ENCODE data around the gene ACTN4.
A peak's percentile ranks its signal among the peaks of the same experiment; 100 is the strongest.

The ACTN4 gene

GRCh38 chr19:38678217-38678890 lies 30.9 kb downstream of the ACTN4 start:
- DNase-seq (ENCODE audit: low read depth), result no peak

DNA sequence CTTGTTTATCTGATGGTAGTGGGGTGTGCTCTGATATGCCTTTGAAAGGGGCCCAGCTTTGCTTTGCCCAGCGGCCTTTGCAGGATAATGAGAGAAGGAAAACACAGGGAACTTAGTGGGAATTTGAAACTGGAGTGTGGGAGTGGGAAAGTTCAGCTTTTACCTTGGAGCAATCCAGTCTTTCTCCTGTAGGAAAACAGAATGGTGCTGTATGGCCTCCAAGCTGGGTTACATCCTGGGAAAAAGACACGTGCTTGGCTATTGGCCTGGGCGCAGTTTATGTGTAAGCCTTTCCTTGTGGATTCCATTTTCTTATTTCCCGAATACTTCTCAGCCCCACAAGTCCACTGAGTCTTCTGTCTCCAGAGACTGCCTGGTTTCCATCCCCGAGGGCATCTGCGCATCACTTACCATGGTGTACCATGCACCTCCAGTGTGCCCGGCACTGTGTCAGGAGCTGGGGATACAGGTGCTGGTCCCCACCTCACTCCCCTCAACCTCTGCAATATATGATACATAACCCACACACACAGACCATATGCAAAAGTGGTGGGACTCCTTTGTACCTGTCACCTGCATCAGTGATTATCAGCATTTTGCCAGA lies 31.5 kb downstream of the ACTN4 start:
- no peak for DNase-seq (ENCODE audit: low read depth)

GRCh38 chr19:38679839-38680238 lies 32.4 kb downstream of the ACTN4 start:
- DNase-seq (ENCODE audit: low read depth), result no peak

DNA sequence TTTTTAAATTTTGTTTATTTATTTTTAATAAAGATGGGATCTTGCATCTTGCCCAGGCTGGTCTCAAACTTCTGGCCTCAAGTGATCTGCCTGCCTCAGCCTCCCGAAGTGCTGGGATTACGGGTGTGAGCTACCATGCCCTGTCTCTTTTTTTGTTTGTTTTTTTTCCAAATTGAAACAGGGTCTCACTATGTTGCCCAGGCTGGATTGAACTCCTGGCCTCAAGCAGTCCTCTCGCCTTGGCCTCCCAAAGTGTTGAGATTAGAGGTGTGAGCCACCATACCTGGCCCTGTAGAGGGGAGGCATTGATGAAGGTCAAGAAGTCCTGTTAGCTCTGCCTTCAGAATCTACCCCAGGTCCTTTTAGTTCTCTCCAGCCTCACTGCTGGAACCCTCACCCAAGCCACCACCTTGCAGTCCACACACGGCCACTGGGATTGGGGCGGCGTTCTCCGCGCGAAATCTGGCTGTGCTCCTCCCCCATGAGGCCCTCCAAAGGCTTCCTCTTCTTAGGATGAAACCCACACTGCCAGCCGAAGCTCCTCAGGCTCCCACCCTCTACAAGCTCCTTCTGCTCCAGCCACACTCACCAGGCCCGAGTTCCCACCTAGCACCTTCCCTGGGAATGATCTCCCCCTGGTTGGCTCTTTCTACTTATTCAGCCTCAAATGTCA lies 34.9 kb downstream of the ACTN4 start:
- no peak for DNase-seq (ENCODE audit: low read depth)

DNA sequence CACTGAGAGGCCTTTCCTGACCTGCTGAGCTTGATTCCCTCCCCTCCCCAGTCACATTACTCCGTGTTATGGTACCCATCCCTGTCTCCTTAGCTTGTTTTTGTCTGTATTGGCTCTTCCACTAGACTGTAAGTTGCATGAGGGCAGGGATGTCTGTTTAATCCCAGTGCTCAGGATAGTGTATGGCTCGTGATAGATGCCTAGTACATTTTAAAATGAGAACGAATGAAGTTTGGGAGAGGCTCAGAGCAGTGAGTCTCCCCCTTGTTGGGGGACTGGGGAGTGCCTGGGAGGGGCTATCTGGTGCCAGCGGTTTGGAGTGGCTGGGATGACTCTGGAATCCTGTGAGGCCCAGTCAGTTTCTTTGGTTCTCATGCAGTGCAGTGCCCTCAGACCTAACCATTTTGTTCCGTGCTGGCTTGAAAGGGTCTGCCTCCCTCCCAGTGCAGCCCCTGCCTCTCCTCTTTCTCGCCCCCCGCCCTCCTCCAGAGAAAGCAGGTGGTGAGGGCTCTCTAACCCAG lies 35.5 kb downstream of the ACTN4 start:
- DNase-seq (ENCODE audit: low read depth), result no peak

DNA sequence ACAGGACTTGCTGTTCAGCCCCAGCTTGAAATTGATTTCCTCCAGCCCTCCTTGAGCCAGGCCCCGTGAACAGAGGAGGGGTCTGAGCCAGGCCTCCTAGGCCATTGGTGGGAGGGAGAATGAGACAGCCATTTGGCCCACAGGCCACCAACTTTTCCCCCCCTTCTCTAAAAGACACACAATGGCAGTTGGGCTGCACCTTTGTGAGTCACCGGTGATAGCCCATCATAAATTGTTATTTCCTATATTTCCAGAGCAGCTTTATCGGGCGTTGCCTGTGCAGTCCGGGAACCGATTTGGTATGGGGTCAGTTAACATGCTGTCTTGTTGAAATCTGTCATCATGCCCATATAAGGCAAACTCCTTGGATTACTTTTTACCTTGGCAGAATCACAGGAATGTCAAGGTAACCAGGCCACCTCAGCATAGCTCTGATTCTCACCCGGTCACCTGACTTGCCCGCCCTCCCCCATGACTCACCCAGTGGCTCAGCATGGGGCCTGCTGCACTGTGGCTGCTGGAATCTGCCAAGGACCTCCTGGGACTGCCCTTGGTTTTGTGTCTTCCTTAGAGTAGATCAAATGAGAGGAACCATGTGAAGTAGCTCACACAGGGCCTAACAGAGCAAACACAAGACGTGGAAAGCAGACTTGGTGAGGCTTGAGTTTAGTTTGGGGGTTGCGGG lies 36.1 kb downstream of the ACTN4 start:
- peak; percentile 41 for DNase-seq (ENCODE audit: low read depth)

DNA sequence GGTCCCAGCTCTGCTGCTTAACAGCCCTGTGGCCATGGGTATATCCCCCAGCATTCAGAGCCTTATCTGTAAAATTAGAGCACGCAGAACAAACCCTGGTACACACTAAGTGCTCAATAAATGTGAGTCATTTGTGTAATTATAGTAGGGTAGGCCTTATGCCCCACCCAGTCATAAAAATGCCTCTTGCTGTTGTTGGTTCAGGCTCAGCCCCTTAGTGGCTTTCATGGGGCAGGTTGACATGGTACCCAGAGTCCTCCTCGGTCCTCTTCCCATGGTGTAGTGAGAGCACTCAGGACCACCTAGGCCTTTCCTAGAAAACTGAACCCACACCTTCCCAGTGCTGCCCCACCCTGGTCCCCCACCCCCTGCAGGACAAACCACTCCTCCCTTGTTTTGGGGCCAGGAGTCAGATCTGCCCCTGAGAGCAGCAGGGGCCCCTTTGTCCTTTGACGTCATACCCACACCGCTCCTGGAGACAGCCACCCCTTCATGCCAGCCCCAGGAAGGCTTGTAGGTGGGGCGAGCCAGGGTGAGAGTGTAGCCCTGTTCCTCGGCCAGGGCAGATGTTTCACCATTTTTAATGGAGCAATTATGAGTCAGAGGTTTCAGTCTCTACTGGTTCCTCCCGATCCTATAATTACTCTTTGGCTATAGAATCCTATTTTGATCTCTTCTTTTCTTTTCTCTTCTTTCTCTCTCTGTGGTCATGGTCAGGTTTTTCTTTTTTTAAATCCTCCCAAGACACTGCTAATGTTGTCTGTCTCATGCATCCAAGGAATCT lies 36.8 kb downstream of the ACTN4 start:
- DNase-seq (ENCODE audit: low read depth), result peak; percentile 23

DNA sequence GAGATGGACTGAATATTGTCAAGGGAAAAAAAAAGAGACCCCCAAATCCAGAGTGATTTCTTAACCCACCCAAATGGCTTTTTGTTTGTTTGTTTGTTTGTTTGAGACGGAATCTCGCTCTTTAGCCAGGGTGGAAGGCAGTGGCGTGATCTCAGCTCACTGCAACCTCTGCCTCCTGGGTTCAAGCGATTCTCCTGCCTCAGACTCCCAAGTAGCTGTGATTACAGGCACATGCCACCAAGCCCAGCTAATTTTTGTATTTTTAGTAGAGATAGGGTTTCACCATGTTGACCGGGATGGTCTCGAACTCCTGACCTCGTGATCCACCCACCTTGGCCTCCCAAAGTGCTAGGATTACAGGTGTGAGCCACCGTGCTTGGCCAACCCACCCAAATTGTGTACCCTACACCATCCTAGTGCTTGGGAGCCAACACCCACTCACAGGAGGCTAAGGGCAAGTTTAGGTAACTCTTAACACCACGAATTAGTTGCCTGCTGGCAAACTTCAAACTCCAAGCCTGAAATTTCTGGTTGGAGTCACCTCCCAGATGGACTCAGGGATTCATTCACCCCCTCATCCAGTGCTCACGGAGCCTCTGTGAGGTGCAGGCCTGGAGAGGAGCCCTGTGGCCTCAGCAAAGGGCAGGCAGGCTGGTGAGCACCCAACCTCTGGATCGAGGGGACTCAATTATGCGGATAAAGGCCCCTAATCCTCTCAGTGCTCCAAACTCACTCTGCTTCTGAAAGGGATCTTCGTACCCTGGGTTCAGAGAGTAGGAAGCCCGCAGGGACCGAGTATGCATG lies 37.6 kb downstream of the ACTN4 start:
- no peak for DNase-seq (ENCODE audit: low read depth)

DNA sequence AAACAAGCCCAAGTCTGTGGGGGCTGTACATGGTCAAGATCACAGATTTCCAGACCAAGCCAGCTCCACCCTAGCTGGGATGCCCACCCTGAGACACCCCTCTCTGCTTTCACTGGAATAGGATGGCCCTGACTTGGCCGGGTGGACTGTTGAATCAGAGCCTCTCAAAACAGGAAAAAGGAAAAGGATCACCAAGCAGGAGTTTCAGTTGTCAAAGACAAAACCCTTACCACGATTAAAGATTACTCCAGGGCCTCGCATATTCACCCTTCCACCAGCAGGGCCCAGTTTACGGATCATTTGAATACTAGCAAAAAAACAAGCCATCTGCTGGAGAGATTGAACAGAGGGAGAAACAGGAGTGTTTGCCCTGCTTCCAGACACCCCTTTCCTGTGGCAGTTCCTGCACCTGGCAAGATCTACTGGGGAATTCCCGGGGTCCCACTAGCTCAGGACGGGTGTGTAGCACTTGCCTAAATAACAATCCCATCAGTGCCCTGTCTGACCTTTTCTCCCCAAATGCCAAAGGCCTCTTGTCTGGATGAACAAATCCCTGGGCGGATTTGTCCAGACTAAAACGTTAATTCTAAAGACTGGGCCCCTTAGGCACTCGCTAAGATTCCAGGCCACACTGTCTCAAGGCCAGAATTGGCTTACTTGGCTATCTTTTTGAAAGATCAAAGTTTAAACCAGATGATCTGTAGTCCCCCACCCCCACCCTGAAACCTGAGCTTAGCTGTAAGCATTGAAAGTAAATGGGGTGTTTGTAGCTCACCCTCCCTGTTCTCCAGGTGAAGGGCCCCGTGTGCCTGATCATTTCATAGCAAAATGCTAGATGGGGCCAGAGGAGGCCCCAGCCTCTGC lies 38.4 kb downstream of the ACTN4 start:
- DNase-seq (ENCODE audit: low read depth), result no peak

GRCh38 chr19:38686530-38686888 lies 39.1 kb downstream of the ACTN4 start:
- DNase-seq (ENCODE audit: low read depth), result peak; percentile 23

DNA sequence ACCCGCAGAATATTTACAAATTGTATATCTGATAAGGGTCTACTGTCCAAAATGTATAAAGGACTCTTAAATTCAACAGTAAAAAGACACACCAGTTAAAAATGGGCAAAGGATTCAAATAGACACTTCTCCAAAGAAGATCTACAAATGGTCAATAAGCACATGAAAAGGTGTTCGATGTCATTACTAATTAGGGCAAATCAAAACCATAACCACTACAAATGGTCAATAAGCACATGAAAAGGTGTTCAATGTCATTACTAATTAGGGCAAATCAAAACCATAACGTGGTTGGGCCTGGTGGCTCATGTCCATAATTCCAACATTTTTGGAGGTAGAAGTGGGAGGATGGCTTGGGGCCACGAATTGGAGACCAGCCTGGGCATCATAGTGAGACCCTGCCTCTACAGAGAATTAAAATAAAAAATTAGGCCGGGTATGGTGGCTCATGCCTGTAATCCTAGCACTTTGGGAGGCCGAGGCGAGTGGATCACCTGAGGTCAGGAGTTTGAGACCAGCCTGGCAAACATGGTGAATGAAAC lies 40.5 kb downstream of the ACTN4 start:
- DNase-seq (ENCODE audit: low read depth), result no peak

- no peak for DNase-seq (ENCODE audit: low read depth)
Observed at GRCh38 chr19:38690146-38690545, 42.7 kb downstream of the ACTN4 start.

DNA sequence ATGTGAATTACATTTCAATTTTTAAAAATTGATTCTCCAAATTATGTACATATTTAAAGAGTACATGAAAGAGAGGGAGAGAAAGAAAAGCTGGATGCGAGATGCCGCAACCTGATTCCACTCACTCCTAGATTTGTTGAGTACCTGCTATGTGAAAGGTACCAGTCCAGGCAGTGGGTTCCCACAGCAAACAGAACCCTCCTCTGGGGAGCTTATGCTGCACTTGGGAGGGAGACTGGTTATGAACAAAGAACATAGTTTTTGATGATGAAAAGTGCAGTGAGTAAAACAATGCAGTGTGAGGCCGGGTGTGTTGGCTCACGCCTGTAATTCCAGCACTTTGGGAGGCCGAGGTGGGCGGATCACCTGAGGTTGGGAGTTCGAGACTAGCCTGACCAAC lies 43.4 kb downstream of the ACTN4 start:
- no peak for DNase-seq (ENCODE audit: low read depth)

- no peak for DNase-seq (ENCODE audit: low read depth)
Observed at GRCh38 chr19:38691938-38692457, 44.5 kb downstream of the ACTN4 start.

GRCh38 chr19:38692458-38693379 lies 45.3 kb downstream of the ACTN4 start:
- DNase-seq (ENCODE audit: low read depth), result no peak

- DNase-seq (ENCODE audit: low read depth), result no peak
Observed at GRCh38 chr19:38693380-38694223, 46.2 kb downstream of the ACTN4 start.

DNA sequence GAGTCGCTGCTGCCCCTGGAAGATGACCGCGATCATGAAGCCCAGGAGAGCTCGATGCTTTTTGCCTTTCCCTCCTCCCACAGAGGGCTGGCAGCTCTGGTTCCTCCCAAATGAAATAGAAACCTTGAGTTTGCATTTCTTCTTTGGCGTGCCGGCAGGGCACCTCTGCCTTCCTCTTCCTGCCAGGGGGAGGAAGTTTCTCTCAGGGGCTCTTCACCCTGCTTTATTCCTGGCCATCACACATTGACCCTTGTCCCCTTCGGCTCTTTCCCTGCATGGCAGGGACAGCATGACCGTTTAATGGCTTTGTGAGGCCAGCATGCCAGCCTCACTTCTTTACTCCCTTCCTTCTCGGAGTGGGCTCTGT lies 47.9 kb downstream of the ACTN4 start:
- no peak for DNase-seq (ENCODE audit: low read depth)

Measured in activated T-cell treated with anti-CD3 and anti-CD28 coated beads for 48 hours (primary cell).